ENCODE results near the gene IFI6. TPM values are rescaled to one million over a fixed set of nuclear protein-coding genes. Genes with fewer than 3 reads are reported as not detected.
"Not testable (repeated sequence)": the region's sequence is repeated elsewhere in the genome, so short reads cannot be mapped to it uniquely, and the experiment has no call there.

The IFI6 gene
- total and polyA plus RNA-seq, 3 donors from 2014 or later, result 88.9 to 288 (median 120) TPM

DNA sequence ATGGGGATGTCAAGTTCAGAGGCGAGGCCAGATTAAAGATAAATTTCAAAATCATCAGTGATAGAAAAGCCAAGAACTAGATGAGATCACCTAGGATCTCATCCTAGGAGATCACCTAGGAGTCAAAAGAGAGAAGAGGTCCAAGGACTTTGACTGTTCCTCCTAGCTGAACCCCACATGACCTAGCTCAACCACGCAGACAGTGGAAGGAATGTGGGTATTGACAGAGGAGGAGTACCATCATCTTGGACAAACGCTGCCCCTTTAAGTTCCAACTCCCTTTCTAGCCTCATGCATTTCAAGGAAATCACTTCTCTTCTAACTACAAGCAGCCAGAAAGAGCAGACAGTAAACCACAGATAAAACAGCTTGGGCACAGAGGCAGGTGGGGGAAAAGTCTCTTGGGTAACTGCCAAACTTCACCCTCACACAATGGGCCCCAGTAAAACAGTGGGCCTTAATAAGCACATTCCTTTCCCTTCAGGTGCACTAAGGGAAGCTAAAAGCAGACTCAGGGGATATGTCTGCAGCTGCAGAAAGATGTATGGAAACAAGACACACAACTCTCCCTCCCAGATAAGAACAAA is 41.2 kb upstream of the IFI6 start:
- Histone ChIP-seq H3K27ac (no peak overlapping the region), H3K4me1 (no peaks in the 10 kb centered on the region), H3K27me3 (no peaks in the 10 kb centered on the region), H3K36me3 (ENCODE audit: low read depth, missing control alignments) (no peaks in the 10 kb centered on the region), H3K9me3 (no peaks in the 10 kb centered on the region), H3K4me3 (no peak overlapping the region)
- WGBS, 2 donors, result 51 to 53% methylated on average over 3 of the region's 3 CpGs
- TF ChIP-seq, protein P1, sequence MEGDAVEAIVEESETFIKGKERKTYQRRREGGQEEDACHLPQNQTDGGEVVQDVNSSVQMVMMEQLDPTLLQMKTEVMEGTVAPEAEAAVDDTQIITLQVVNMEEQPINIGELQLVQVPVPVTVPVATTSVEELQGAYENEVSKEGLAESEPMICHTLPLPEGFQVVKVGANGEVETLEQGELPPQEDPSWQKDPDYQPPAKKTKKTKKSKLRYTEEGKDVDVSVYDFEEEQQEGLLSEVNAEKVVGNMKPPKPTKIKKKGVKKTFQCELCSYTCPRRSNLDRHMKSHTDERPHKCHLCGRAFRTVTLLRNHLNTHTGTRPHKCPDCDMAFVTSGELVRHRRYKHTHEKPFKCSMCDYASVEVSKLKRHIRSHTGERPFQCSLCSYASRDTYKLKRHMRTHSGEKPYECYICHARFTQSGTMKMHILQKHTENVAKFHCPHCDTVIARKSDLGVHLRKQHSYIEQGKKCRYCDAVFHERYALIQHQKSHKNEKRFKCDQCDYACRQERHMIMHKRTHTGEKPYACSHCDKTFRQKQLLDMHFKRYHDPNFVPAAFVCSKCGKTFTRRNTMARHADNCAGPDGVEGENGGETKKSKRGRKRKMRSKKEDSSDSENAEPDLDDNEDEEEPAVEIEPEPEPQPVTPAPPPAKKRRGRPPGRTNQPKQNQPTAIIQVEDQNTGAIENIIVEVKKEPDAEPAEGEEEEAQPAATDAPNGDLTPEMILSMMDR (IDR thresholded peaks at IDR 0.05), result no peak
- TF ChIP-seq POLR2A (IDR thresholded peaks at IDR 0.05), result no peak
- intact Hi-C loops (cut with DNase I; ENCODE audit: low total_unique reads), result no loop called here
- no peak for DNase-seq

DNA sequence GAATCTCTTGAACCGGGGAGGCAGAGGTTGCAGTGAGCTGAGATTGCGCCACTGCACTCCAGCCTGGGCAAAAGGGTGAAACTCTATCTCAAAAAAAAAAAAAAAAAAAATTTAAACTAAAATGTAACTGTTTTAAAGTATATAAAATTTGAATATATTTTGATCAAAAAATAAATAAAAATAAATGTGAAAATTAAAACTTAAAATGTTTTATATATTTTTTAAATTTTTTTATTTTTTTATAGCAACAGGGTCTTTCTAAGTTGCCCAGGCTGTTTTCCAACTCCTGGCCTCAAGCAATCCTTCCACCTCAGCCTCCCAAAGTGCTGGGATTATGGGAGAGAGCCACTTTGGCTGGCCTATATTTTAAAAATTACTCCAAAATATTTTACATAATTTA is 38.6 kb upstream of the IFI6 start:
- TF ChIP-seq, protein P1 (IDR thresholded peaks at IDR 0.05), result no peak
- TF ChIP-seq POLR2A (IDR thresholded peaks at IDR 0.05), result no peak
- H3K27me3 ChIP-seq, result no peaks in the 10 kb centered on the region
- 90 to 100% methylated on average over 2 of the region's 2 CpGs for WGBS, 2 donors
- no peak overlapping the region for H3K27ac ChIP-seq
- H3K36me3 ChIP-seq (ENCODE audit: low read depth, missing control alignments), result no peaks in the 10 kb centered on the region
- H3K4me3 ChIP-seq, result no peak overlapping the region
- no peaks in the 10 kb centered on the region for H3K4me1 ChIP-seq
- intact Hi-C loops (cut with DNase I; ENCODE audit: low total_unique reads), result no loop called here
- no peak for DNase-seq
- no peaks in the 10 kb centered on the region for H3K9me3 ChIP-seq

DNA sequence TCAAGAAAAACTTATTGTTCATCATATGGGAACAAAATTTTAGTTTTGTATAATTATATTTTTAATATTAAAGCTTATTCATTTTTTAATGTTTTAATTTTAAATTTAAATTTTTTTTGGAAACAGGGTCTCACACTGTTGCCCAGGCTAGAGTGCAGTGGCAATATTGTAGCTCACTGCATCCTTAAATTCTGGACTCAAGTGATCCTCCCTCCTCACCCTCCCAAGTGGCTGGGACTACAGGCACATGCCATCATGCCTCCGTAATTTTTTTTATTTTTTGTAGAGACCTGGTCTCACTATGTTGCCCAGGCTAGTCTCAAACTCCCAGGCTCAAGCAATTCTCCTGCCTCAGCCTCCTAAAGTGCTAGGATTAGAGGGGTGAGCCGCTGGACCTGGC is 33.6 kb upstream of the IFI6 start:
- no peak for DNase-seq
- Histone ChIP-seq H3K27ac (no peak overlapping the region), H3K36me3 (ENCODE audit: low read depth, missing control alignments) (no peaks in the 10 kb centered on the region), H3K27me3 (no peaks in the 10 kb centered on the region), H3K9me3 (no peaks in the 10 kb centered on the region), H3K4me1 (no peaks in the 10 kb centered on the region), H3K4me3 (no peak overlapping the region)
- TF ChIP-seq, protein P1 (IDR thresholded peaks at IDR 0.05), result no peak
- no peak for TF ChIP-seq POLR2A (IDR thresholded peaks at IDR 0.05)
- intact Hi-C loops (cut with DNase I; ENCODE audit: low total_unique reads), result no loop called here
- WGBS, 2 donors, result 84 to 88% methylated on average over 2 of the region's 2 CpGs

DNA sequence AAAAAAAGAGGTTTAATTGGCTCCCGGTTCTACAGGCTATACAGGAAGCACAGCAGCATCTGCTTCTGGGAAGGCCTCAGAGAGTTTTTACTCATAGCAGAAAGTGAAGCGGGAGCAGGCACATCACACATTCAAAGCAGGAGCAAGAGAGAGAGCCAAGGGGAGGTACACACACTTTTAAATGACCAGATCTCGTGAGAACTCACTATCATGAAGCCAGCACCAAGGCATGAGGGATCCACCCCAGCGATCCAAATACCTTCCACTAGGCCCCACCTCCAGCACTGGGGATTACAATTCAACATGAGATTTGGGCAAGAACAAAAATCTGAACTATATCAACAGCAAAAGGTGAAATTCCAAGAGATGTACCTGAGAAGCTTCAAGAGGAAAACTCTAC is 33.0 kb upstream of the IFI6 start:
- Histone ChIP-seq H3K36me3 (ENCODE audit: low read depth, missing control alignments) (no peaks in the 10 kb centered on the region), H3K4me1 (no peaks in the 10 kb centered on the region), H3K4me3 (no peak overlapping the region), H3K9me3 (no peaks in the 10 kb centered on the region), H3K27ac (no peak overlapping the region), H3K27me3 (no peaks in the 10 kb centered on the region)
- TF ChIP-seq POLR2A (IDR thresholded peaks at IDR 0.05), result no peak
- TF ChIP-seq, protein P1 (IDR thresholded peaks at IDR 0.05), result no peak
- DNase-seq, result no peak
- intact Hi-C loops (cut with DNase I; ENCODE audit: low total_unique reads), result no loop called here
- WGBS, 2 donors, result 82 to 85% methylated on average over 4 of the region's 4 CpGs

DNA sequence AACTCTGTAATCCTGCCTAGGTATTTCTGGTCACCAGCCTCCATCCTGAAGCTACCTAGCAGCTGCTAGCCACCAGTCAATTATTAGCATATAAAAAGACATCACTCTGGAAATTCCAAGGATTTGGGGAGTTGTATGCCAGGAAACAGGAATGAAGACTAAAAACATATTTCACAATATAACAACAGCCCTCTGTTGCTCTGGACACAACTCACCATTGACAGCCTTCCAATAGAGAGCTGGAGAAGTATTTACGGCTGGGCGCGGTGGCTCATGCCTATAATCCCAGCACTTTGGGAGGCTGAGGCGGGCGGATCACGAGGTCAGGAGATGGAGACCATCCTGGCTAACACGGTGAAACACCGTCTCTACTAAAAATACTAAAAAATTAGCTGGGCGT is 24.8 kb upstream of the IFI6 start:
- H3K4me1 ChIP-seq; H3K27me3 ChIP-seq; H3K27ac ChIP-seq; H3K36me3 ChIP-seq (ENCODE audit: low read depth, missing control alignments); intact Hi-C loops (cut with DNase I; ENCODE audit: low total_unique reads); H3K9me3 ChIP-seq; H3K4me3 ChIP-seq; DNase-seq: not testable (repeated sequence)
- 83 to 85% methylated on average over 9 of the region's 9 CpGs for WGBS, 2 donors

All from testis (tissue), 3 donors.